ENCODE measurements around the gene ID2.

Gene ID2

GRCh38 chr2:8647462-8647857, 34.4 kb upstream of the ID2 start:
- DNase-seq (ENCODE audit: low read depth in 2 of 2), result no peak

GRCh38 chr2:8648441-8649213, 33.2 kb upstream of the ID2 start:
- no peak for DNase-seq (ENCODE audit: low read depth in 2 of 2)

- DNase-seq (ENCODE audit: low read depth in 2 of 2), result no peak
Observed at GRCh38 chr2:8649718-8650117, 32.1 kb upstream of the ID2 start.

- DNase-seq (ENCODE audit: low read depth in 2 of 2), result no peak
Observed at GRCh38 chr2:8650256-8650655, 31.6 kb upstream of the ID2 start.

- no peak for DNase-seq (ENCODE audit: low read depth in 2 of 2)
Observed at GRCh38 chr2:8652774-8653426, 29.0 kb upstream of the ID2 start.

- no peak for DNase-seq (ENCODE audit: low read depth in 2 of 2)
Observed at GRCh38 chr2:8653485-8653884, 28.4 kb upstream of the ID2 start.

- DNase-seq (ENCODE audit: low read depth in 2 of 2), result no peak
Observed at GRCh38 chr2:8654041-8654440, 27.8 kb upstream of the ID2 start.

- no peak for DNase-seq (ENCODE audit: low read depth in 2 of 2)
Observed at GRCh38 chr2:8654483-8654882, 27.4 kb upstream of the ID2 start.

GRCh38 chr2:8656160-8656641, 25.7 kb upstream of the ID2 start:
- no peak for DNase-seq (ENCODE audit: low read depth in 2 of 2)

- no peak for DNase-seq (ENCODE audit: low read depth in 2 of 2)
Observed at GRCh38 chr2:8656811-8657210, 25.0 kb upstream of the ID2 start.

- no peak for DNase-seq (ENCODE audit: low read depth in 2 of 2)
Observed at GRCh38 chr2:8657423-8658062, 24.3 kb upstream of the ID2 start.

- DNase-seq (ENCODE audit: low read depth in 2 of 2), result no peak
Observed at GRCh38 chr2:8658064-8658862, 23.6 kb upstream of the ID2 start.

- no peak for DNase-seq (ENCODE audit: low read depth in 2 of 2)
Observed at GRCh38 chr2:8659092-8659734, 22.6 kb upstream of the ID2 start.

GRCh38 chr2:8659735-8660492, 21.9 kb upstream of the ID2 start:
- no peak for DNase-seq (ENCODE audit: low read depth in 2 of 2)

GRCh38 chr2:8661235-8661634, 20.6 kb upstream of the ID2 start:
- DNase-seq (ENCODE audit: low read depth in 2 of 2), result no peak

GRCh38 chr2:8661736-8662135, 20.1 kb upstream of the ID2 start:
- no peak for DNase-seq (ENCODE audit: low read depth in 2 of 2)

GRCh38 chr2:8662239-8662879, 19.5 kb upstream of the ID2 start:
- no peak for DNase-seq (ENCODE audit: low read depth in 2 of 2)

GRCh38 chr2:8663997-8664396, 17.9 kb upstream of the ID2 start:
- no peak for DNase-seq (ENCODE audit: low read depth in 2 of 2)

- no peak for DNase-seq (ENCODE audit: low read depth in 2 of 2)
Observed at GRCh38 chr2:8666581-8666980, 15.3 kb upstream of the ID2 start.

- no peak for DNase-seq (ENCODE audit: low read depth in 2 of 2)
Observed at GRCh38 chr2:8667896-8668512, 13.9 kb upstream of the ID2 start.
